Kidney (tissue), 14 donors: Measurements from ENCODE around the gene ZNF689. TPM values are rescaled to one million over a fixed set of nuclear protein-coding genes. Genes with fewer than 3 reads are reported as not detected.

ENCODE experiments used
- DNase-seq, 5 donors: peaks; one replicate each; pipeline ENCODE4 v3.0.0-alpha.2; 2013 to 2020
- FAIRE-seq: peaks from 2 replicates; lab custom pipeline; 2012; peaks lifted over from hg19 to GRCh38; lab: Jason Lieb, UNC
- H3K27ac ChIP-seq, 2 donors: one replicate each; pipeline ENCODE4 v1.7.0; 2013; ENCODE audit warnings: low read depth in 2 of 2, low read length in 2 of 2, inconsistent platforms in 1 of 2
- H3K27me3 ChIP-seq: one replicate; pipeline ENCODE4 v1.7.1; 2013; ENCODE audit warnings: low read length, inconsistent platforms; ENCODE audit not compliant: control insufficient read depth, insufficient read depth
- H3K36me3 ChIP-seq, 3 donors: one replicate each; pipeline versions ENCODE4 v1.7.0 to v1.7.1; 2013; ENCODE audit warnings: low read length in 3 of 3, control low read depth in 1 of 3, inconsistent platforms in 1 of 3; ENCODE audit not compliant: insufficient read depth in 3 of 3, control insufficient read depth in 2 of 3
- H3K4me1 ChIP-seq, 3 donors: one replicate each; pipeline versions ENCODE4 v1.7.0 to v1.7.1; 2013; ENCODE audit warnings: low read length in 3 of 3, inconsistent platforms in 1 of 3, low read depth in 1 of 3; ENCODE audit not compliant: control insufficient read depth in 2 of 3, insufficient read depth in 2 of 3
- H3K4me3 ChIP-seq, 3 donors: one replicate each; pipeline versions ENCODE4 v1.7.0 to v1.8.1; 2013; ENCODE audit warnings: low read length in 3 of 3, control low read depth in 1 of 3, inconsistent platforms in 1 of 3
- H3K9ac ChIP-seq, 3 donors: one replicate each; pipeline versions ENCODE4 v1.7.0 to v1.7.1; 2013; ENCODE audit warnings: low read length in 3 of 3, control low read depth in 1 of 3, inconsistent platforms in 1 of 3
- H3K9me3 ChIP-seq, 3 donors: one replicate each; pipeline versions ENCODE4 v1.7.0 to v1.7.1; 2013; ENCODE audit warnings: low read length in 3 of 3, control low read depth in 1 of 3, inconsistent platforms in 1 of 3; ENCODE audit not compliant: control insufficient read depth in 2 of 3, insufficient read depth in 1 of 3
- intact Hi-C: fragments of 100-400 bp; cut with DNase I; formaldehyde crosslinking; loops from one replicate; pipeline ENCODE4 v1.11.1; 2022
- polyA plus RNA-seq: library from polyadenylated mRNA; stranded (reverse); fragments of 350-450 nt; fragmentation: Illumina TruSeq; extraction: RNeasy Lipid Tissue Mini Kit (QIAGEN cat#74804); gene quantifications from one replicate; pipeline ENCODE4 v1.2.3, GENCODE V29; 2014; ENCODE audit warnings: low read depth, low replicate concordance; ENCODE audit not compliant: insufficient read depth
- total RNA-seq: library from RNA; stranded (reverse); fragmentation: NEBNext Ultra II Directional; extraction: Animal tissue kit (Norgen Biotek cat#: 25700); gene quantifications from one replicate; pipeline ENCODE4 v1.2.1, GENCODE V29; 2021
- TF ChIP-seq, protein P1 (sequence below): IDR thresholded peaks from 3 replicates; pipeline ENCODE4 v1.5.1; 2012; ENCODE audit warnings: mild to moderate bottlenecking, moderate library complexity, borderline replicate concordance; ENCODE audit not compliant: insufficient read depth; ENCODE audit errors: extremely low read depth
- donor health status: control.
- donor health status: control.
- donor health status: control.
- donor health status: control.
- donor health status: control.
- donor health status: DM: yes; HTN: yes; CAD: no.
- donor health status: Normal renal cell carcinoma (clear cell type).

ZNF689 gene
- total and polyA plus RNA-seq, 2 donors from 2014 or later: 3.9 to 9.0 TPM

DNA sequence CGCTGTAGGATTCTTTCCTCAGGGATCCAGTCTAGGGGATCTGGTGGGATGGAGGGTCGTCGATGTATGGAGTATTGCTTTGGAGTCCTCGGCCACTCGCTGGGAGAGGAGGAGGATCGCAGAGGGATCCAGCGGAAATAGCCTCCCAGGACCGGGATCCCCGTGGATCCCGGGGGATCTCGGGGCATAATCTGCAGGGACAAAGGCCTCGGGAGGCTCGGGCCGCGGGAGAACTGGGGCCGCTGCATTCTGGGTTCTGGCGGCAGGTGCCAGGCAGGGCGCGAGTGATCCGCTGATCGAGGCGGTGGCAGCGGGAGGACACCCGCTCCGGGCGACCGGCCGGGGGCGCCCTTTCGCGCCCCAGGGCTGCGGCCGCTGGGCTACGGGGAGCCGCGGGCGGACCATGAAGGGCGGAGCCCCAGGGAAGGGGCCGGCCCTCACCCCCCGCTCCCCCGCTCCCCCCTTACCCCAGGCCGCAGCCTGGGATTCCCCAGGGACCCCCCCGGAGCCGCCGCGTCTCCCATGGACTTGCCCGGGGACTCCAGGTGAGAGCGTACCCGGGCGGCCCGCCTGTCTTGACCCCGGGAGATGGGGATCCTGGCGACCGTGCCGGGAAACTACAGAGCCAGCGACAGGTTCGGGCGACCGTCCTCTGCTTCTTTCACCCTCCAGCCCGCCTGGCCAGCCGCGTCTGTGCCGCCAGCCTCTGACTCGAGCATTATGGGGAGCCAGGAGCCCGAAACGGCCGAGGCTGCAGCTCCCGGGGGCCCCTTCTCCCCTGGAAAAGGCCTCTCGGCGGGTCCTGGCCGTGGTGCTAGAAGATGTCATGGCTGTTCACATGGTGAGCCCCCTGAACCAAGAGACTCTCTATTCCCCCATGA, 41.2 kb upstream of the ZNF689 start:
- intact Hi-C loops: no loop called here
- DNase-seq (peak; percentile 54 to 92 (median 82)), FAIRE-seq (no peak)

GRCh38 chr16:30650369-30651123, 40.4 kb upstream of the ZNF689 start, which contains the start of gene PRR14:
PRR14 (plus strand) TSS chr16:30650960; CDS start chr16:30651646, 686 bp downstream.
- TF ChIP-seq, protein P1, sequence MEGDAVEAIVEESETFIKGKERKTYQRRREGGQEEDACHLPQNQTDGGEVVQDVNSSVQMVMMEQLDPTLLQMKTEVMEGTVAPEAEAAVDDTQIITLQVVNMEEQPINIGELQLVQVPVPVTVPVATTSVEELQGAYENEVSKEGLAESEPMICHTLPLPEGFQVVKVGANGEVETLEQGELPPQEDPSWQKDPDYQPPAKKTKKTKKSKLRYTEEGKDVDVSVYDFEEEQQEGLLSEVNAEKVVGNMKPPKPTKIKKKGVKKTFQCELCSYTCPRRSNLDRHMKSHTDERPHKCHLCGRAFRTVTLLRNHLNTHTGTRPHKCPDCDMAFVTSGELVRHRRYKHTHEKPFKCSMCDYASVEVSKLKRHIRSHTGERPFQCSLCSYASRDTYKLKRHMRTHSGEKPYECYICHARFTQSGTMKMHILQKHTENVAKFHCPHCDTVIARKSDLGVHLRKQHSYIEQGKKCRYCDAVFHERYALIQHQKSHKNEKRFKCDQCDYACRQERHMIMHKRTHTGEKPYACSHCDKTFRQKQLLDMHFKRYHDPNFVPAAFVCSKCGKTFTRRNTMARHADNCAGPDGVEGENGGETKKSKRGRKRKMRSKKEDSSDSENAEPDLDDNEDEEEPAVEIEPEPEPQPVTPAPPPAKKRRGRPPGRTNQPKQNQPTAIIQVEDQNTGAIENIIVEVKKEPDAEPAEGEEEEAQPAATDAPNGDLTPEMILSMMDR: peak; percentile 11
- peak; percentile 100 for DNase-seq
- Histone ChIP-seq H3K9ac (peak within 1 kb of the TSS; percentile 76 to 98 (median 96)), H3K4me3 (peak within 1 kb of the TSS; percentile 90 to 96 (median 95)), H3K36me3 (peaks cover 4 to 21% (median 10%) of the 10 kb centered on the region in 3 donors), H3K4me1 (peaks cover 0 to 13% (median 4%) of the 10 kb centered on the region in 3 donors), H3K27ac (peak within 1 kb of the TSS; percentile 90 to 93), H3K9me3 (no peaks in the 10 kb centered on the region), H3K27me3 (no peaks in the 10 kb centered on the region)
- intact Hi-C loops: no loop called here
- peak; percentile 97 for FAIRE-seq

More for the DNA sequence above, 41.2 kb upstream of the ZNF689 start:
- Histone ChIP-seq H3K4me3 (peak overlapping the region; percentile 90 to 96 (median 95)), H3K36me3 (peaks cover 7 to 29% (median 10%) of the 10 kb centered on the region in 3 donors), H3K27me3 (no peaks in the 10 kb centered on the region), H3K9ac (peak overlapping the region; percentile 76 to 98 (median 96)), H3K27ac (peak overlapping the region; percentile 90 to 93), H3K9me3 (no peaks in the 10 kb centered on the region), H3K4me1 (peaks cover 0 to 13% (median 4%) of the 10 kb centered on the region in 3 donors)
- TF ChIP-seq, protein P1: peak; percentile 67

- FAIRE-seq (no peak), DNase-seq (peak in 2 of 5 donors; percentile 47 to 89)
- H3K27ac ChIP-seq: peak overlapping the region; percentile 90
- H3K36me3 ChIP-seq: peaks cover 0 to 14% (median 4%) of the 10 kb centered on the region in 3 donors
- no peaks in the 10 kb centered on the region for H3K27me3 ChIP-seq
- TF ChIP-seq, protein P1: no peak
- no peaks in the 10 kb centered on the region for H3K9me3 ChIP-seq
- peaks cover 0 to 13% (median 4%) of the 10 kb centered on the region in 3 donors for H3K4me1 ChIP-seq
- intact Hi-C loops: no loop called here
- H3K4me3 ChIP-seq: peak overlapping the region; percentile 90 to 96 (median 95)
- peak overlapping the region; percentile 52 to 82 (median 62) for H3K9ac ChIP-seq
Observed at GRCh38 chr16:30649725-30650368, 39.7 kb upstream of the ZNF689 start.
